Lower leg skin (tissue), 3 donors: Measurements from ENCODE around the gene AOPEP.

ENCODE experiments used
- CTCF ChIP-seq, 3 donors: fragments of 450-650 bp; IDR thresholded peaks; one replicate each; pipeline ENCODE4 v1.5.1; 2016; ENCODE audit warnings: antibody characterized with exemption in 3 of 3, mild to moderate bottlenecking in 3 of 3, moderate library complexity in 2 of 3
- POLR2A ChIP-seq, 2 donors: fragments of 450-650 bp; IDR thresholded peaks; one replicate each; pipeline ENCODE4 v1.6.1; 2016 to 2017; ENCODE audit warnings: antibody characterized with exemption in 2 of 2, mild to moderate bottlenecking in 1 of 2, moderate library complexity in 1 of 2

GRCh38 chr9:95084254-95084934 is 357.9 kb downstream of the AOPEP start:
- TF ChIP-seq POLR2A (IDR thresholded peaks at IDR 0.05) (no peak), CTCF (IDR thresholded peaks at IDR 0.05) (no peak)
